ENCODE measurements around the gene PSRC1. TPM values are rescaled to one million over a fixed set of nuclear protein-coding genes. Genes with fewer than 3 reads are reported as not detected.

PSRC1 gene
- polyA plus RNA-seq (2011; rRNA removed) (17.9 and 25.9 TPM in 2 replicates), polyA minus RNA-seq (2011; rRNA and poly(A)+ RNA removed) (13.2 and 14.0 TPM in 2 replicates)

GRCh38 chr1:109282952-109283747 lies at the start of gene PSRC1:
Gene PSRC1 (minus strand): TSS chr1:109283145.
- no peaks in the 10 kb centered on the region for H3K27me3 ChIP-seq (ENCODE audit: control insufficient read depth, insufficient read depth, low read length)
- DNase-seq (ENCODE audit: low read depth) = peak; percentile 85
- TF ChIP-seq CTCF (IDR thresholded peaks at IDR 0.05; ENCODE audit: insufficient read depth, low read depth, low read length) = peak; percentile 64
- no peaks in the 10 kb centered on the region; the same call in 1 of the 2 replicates for H3K36me3 ChIP-seq (ENCODE audit: control insufficient read depth, insufficient read depth, low read length)
- H3K4me3 ChIP-seq (ENCODE audit: low read depth, low read length) = peak within 1 kb of the TSS; percentile 83
- ChIA-PET POLR2A (no interaction called here), CTCF (interaction anchor here (0.9 to 2.1 kb wide), 14 partner anchors 10 to 375 kb away, joined by 3 to 15 read pairs (median 4); partner anchors contain the start of gene SORT1)

GRCh38 chr1:109331113-109331512 lies 48.2 kb upstream of the PSRC1 start:
- Histone ChIP-seq H3K4me3 (ENCODE audit: low read depth, low read length) (no peak overlapping the region), H3K36me3 (ENCODE audit: control insufficient read depth, insufficient read depth, low read length) (peaks cover 6% of the 10 kb centered on the region), H3K27me3 (ENCODE audit: control insufficient read depth, insufficient read depth, low read length) (no peaks in the 10 kb centered on the region)
- DNase-seq (ENCODE audit: low read depth) = no peak
- CTCF ChIA-PET = no interaction called here
- TF ChIP-seq CTCF (IDR thresholded peaks at IDR 0.05; ENCODE audit: insufficient read depth, low read depth, low read length) = no peak
- POLR2A ChIA-PET = no interaction called here

GRCh38 chr1:109327285-109327684 lies 44.3 kb upstream of the PSRC1 start:
- POLR2A ChIA-PET = no interaction called here
- H3K4me3 ChIP-seq (ENCODE audit: low read depth, low read length) = no peak overlapping the region
- CTCF ChIA-PET = interaction anchor here (1.6 kb wide), 1 partner anchor 73 kb away, joined by 4 read pairs; no protein-coding TSS in a partner anchor
- TF ChIP-seq CTCF (IDR thresholded peaks at IDR 0.05; ENCODE audit: insufficient read depth, low read depth, low read length) = no peak
- DNase-seq (ENCODE audit: low read depth) = no peak
- H3K27me3 ChIP-seq (ENCODE audit: control insufficient read depth, insufficient read depth, low read length) = no peaks in the 10 kb centered on the region
- H3K36me3 ChIP-seq (ENCODE audit: control insufficient read depth, insufficient read depth, low read length) = peaks cover 3% of the 10 kb centered on the region; the same call in 1 of the 2 replicates

- no peak for DNase-seq (ENCODE audit: low read depth)
- CTCF ChIA-PET = interaction anchor here (0.7 to 1.2 kb wide), 2 partner anchors 9 to 75 kb away, joined by 3 to 4 read pairs; partner anchors contain the start of gene SORT1
- H3K27me3 ChIP-seq (ENCODE audit: control insufficient read depth, insufficient read depth, low read length) = no peaks in the 10 kb centered on the region
- no peak for TF ChIP-seq CTCF (IDR thresholded peaks at IDR 0.05; ENCODE audit: insufficient read depth, low read depth, low read length)
- H3K36me3 ChIP-seq (ENCODE audit: control insufficient read depth, insufficient read depth, low read length) = peaks cover 8% of the 10 kb centered on the region; the same call in 1 of the 2 replicates
- H3K4me3 ChIP-seq (ENCODE audit: low read depth, low read length) = no peak overlapping the region
- POLR2A ChIA-PET = no interaction called here
These were observed 40.0 kb upstream of the PSRC1 start for GRCh38 chr1:109322974-109323373.

- ChIA-PET CTCF (no interaction called here), POLR2A (no interaction called here)
- H3K4me3 ChIP-seq (ENCODE audit: low read depth, low read length) = no peak overlapping the region
- H3K36me3 ChIP-seq (ENCODE audit: control insufficient read depth, insufficient read depth, low read length) = peaks cover 10% of the 10 kb centered on the region
- TF ChIP-seq CTCF (IDR thresholded peaks at IDR 0.05; ENCODE audit: insufficient read depth, low read depth, low read length) = no peak
- DNase-seq (ENCODE audit: low read depth) = no peak
- H3K27me3 ChIP-seq (ENCODE audit: control insufficient read depth, insufficient read depth, low read length) = no peaks in the 10 kb centered on the region
These were observed 36.2 kb upstream of the PSRC1 start for GRCh38 chr1:109319114-109319513.

Data from BJ (cell line).